ENCODE measurements around the gene GPS1. TPM values are rescaled to one million over a fixed set of nuclear protein-coding genes. Genes with fewer than 3 reads are reported as not detected.

The GPS1 gene
- total and polyA plus RNA-seq, 2 donors (not counting 1 experiment from before 2014, with no cell fraction given): 80.5 to 124 TPM

GRCh38 chr17:82023447-82024241, 28.1 kb upstream of the GPS1 start:
- peak overlapping the region; percentile 95 for H3K4me2 ChIP-seq (replicated peaks; ENCODE audit: low read depth, low read length, poor library complexity, severe bottlenecking)
- peaks cover 38% of the 10 kb centered on the region for H4K20me1 ChIP-seq (ENCODE audit: control insufficient read depth, insufficient read depth, low read length, poor library complexity, severe bottlenecking)
- WGBS (ENCODE audit: insufficient coverage): 5% methylated on average over 55 of the region's 55 CpGs
- ATAC-seq (ENCODE audit: low read depth): no peak
- TF ChIP-seq CTCF (IDR thresholded peaks at IDR 0.05) (no peak), EZH2 (IDR thresholded peaks at IDR 0.05; ENCODE audit: borderline replicate concordance, insufficient read depth, low read depth, low read length, poor library complexity, severe bottlenecking) (no peak)
- H3K4me3 ChIP-seq (ENCODE audit: control extremely low read depth in 1 of 5, extremely low read depth in 1 of 5, insufficient read depth in 1 of 5, low read depth in 2 of 5, low read length in 4 of 5): peak overlapping the region; percentile 21 to 85 (median 73)
- peak overlapping the region; percentile 88 for H2AFZ ChIP-seq (ENCODE audit: insufficient read depth, low read depth, low read length, poor library complexity, severe bottlenecking)
- H3K9me3 ChIP-seq (ENCODE audit: control extremely low read depth in 1 of 3, control insufficient read depth in 2 of 3, insufficient read depth in 1 of 3, low read length in 2 of 3): no peaks in the 10 kb centered on the region
- peaks cover 23% of the 10 kb centered on the region for H3K79me2 ChIP-seq (ENCODE audit: control insufficient read depth, insufficient read depth, low read length)
- Mint-ChIP-seq H3K9me3 (ENCODE audit: insufficient read depth) (no peaks in the 10 kb centered on the region), H3K27ac (no peak overlapping the region), H3K4me3 (peak overlapping the region; percentile 83), H3K27me3 (no peaks in the 10 kb centered on the region), H3K4me1 (peaks cover 15% of the 10 kb centered on the region)
- H3K4me1 ChIP-seq (ENCODE audit: control insufficient read depth in 2 of 2, insufficient read depth in 2 of 2, low read length in 2 of 2): peaks cover 14 to 33% of the 10 kb centered on the region in 2 donors
- H3K9ac ChIP-seq (ENCODE audit: low read length): peak overlapping the region; percentile 80
- intact Hi-C loops (cut with micrococcal nuclease): loop anchor here (1.0 to 2.0 kb wide), 8 partner anchors 14 to 163 kb away; partner anchors contain the start of genes ARHGDIA, ASPSCR1, DCXR and FASN
- no peak overlapping the region for H3K27ac ChIP-seq (ENCODE audit: low read length in 2 of 2)
- no peak for DNase-seq
- ChIA-PET POLR2A (interaction anchor here (0.7 to 1.5 kb wide), 3 partner anchors 14 to 169 kb away, joined by 4 to 13 read pairs (median 5); partner anchors contain the start of genes ASPSCR1 and DCXR), CTCF (interaction anchor here (0.6 to 7.2 kb wide), 3 partner anchors 14 to 438 kb away, joined by 3 to 91 read pairs (median 10); partner anchors contain the start of gene DCXR)
- H3K27me3 ChIP-seq (replicated peaks in 1 of 4; ENCODE audit: control extremely low read depth in 1 of 4, control insufficient read depth in 3 of 4, insufficient read depth in 4 of 4, low read length in 3 of 4): peaks cover 0 to 15% (median 0%) of the 10 kb centered on the region in 4 experiments
- no peaks in the 10 kb centered on the region for H3K36me3 ChIP-seq (replicated peaks in 1 of 2; ENCODE audit: control extremely low read depth in 1 of 2, control insufficient read depth in 1 of 2, extremely low read depth in 1 of 2, insufficient read depth in 2 of 2, low read length in 1 of 2)

DNA sequence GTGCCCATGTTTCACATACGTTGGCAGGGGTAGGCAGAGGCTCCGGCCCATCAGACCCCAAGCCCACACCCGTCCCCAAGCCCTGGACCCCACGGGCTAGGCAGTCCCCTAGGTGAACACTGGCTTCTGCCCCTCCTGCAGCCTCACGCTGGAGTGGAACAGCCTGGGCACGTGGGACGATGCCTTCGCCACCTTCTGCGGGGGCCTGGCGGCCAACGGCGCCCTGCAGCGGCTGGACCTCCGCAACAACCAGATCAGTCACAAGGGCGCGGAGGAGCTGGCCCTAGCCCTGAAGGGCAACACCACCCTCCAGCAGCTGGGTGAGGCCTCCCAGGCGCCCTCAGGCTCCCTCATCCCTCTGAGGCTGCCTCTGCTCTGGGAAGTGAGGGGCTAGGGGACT, 26.8 kb upstream of the GPS1 start:
- Histone ChIP-seq H2AFZ (ENCODE audit: insufficient read depth, low read depth, low read length, poor library complexity, severe bottlenecking) (no peak overlapping the region), H3K9ac (ENCODE audit: low read length) (no peak overlapping the region), H4K20me1 (ENCODE audit: control insufficient read depth, insufficient read depth, low read length, poor library complexity, severe bottlenecking) (peaks cover 43% of the 10 kb centered on the region), H3K4me3 (ENCODE audit: control extremely low read depth in 1 of 5, extremely low read depth in 1 of 5, insufficient read depth in 1 of 5, low read depth in 2 of 5, low read length in 4 of 5) (no peak overlapping the region), H3K9me3 (ENCODE audit: control extremely low read depth in 1 of 3, control insufficient read depth in 2 of 3, insufficient read depth in 1 of 3, low read length in 2 of 3) (peaks cover 0 to under 1% (median 0%) of the 10 kb centered on the region in 3 donors), H3K4me1 (ENCODE audit: control insufficient read depth in 2 of 2, insufficient read depth in 2 of 2, low read length in 2 of 2) (peaks cover 20 to 35% of the 10 kb centered on the region in 2 donors), H3K27me3 (replicated peaks in 1 of 4; ENCODE audit: control extremely low read depth in 1 of 4, control insufficient read depth in 3 of 4, insufficient read depth in 4 of 4, low read length in 3 of 4) (peaks cover 0 to 27% (median 0%) of the 10 kb centered on the region in 4 experiments), H3K36me3 (replicated peaks in 1 of 2; ENCODE audit: control extremely low read depth in 1 of 2, control insufficient read depth in 1 of 2, extremely low read depth in 1 of 2, insufficient read depth in 2 of 2, low read length in 1 of 2) (no peaks in the 10 kb centered on the region), H3K27ac (ENCODE audit: low read length in 2 of 2) (no peak overlapping the region), H3K79me2 (ENCODE audit: control insufficient read depth, insufficient read depth, low read length) (peaks cover 23% of the 10 kb centered on the region), H3K4me2 (replicated peaks; ENCODE audit: low read depth, low read length, poor library complexity, severe bottlenecking) (no peak overlapping the region)
- TF ChIP-seq EZH2 (IDR thresholded peaks at IDR 0.05; ENCODE audit: borderline replicate concordance, insufficient read depth, low read depth, low read length, poor library complexity, severe bottlenecking): no peak
- TF ChIP-seq CTCF (IDR thresholded peaks at IDR 0.05): no peak
- CTCF ChIA-PET: interaction anchor here (2.1 kb wide), 1 partner anchor 65 kb away, joined by 7 read pairs; no protein-coding TSS in a partner anchor
- Mint-ChIP-seq H3K4me1 (peaks cover 20% of the 10 kb centered on the region), H3K4me3 (no peak overlapping the region), H3K9me3 (ENCODE audit: insufficient read depth) (no peaks in the 10 kb centered on the region), H3K27ac (no peak overlapping the region), H3K27me3 (no peaks in the 10 kb centered on the region)
- WGBS (ENCODE audit: insufficient coverage): 98% methylated on average over 17 of the region's 17 CpGs
- no peak for ATAC-seq (ENCODE audit: low read depth)
- no peak for DNase-seq
- POLR2A ChIA-PET: no interaction called here
- intact Hi-C loops (cut with micrococcal nuclease): no loop called here
